Activated T-cell treated with anti-CD3 and anti-CD28 coated beads, Interleukin-2, amount 50 U/mL, for 48 hours (primary cell): Measurements from ENCODE around the gene PML.

Experiments used
- DNase-seq, 2 experiments: peaks; one replicate each; pipeline ENCODE4 v3.0.0-alpha.2; 2020

The PML gene

DNA sequence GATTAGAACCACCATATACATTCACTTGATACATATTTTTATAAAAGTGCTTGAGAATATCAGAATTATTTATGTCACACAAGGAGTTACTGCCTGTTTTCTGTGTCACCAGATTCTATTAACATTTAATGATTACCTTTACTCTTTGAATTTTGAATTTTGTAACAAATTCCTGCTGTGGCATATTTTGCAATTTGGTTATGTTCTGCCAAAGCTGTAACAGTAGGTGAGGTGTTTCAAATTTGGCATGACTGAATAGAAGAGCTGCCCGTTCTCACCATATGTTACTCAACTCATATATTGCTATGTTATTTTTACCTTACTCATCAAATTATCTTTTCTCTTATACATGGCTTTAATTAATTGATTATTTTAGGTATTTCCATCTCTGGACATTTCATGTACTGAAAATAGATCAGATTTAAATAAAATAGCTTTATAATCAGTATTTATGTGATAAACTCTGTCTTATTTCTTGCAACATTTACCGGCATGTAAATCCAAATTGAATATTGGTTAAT lies 18.9 kb downstream of the PML start:
- DNase-seq = no peak

DNA sequence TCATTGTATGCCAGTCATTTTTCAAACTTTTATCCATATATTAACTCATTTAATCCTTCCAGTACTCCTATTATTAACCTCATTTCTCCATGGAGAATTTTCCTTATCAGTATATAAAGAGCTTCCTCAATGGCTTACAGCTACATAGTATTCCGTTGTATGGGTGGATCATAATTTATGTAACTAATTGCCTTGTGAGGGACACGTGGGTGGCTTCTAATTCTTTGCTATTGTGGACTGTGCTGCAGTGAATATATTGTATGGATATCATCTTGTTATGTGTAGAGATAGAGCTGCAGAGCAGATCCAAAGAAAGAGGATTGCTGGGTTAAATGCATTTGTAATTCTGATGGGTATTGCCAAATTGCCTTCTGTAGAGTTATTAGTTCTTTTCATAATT lies 25.2 kb downstream of the PML start:
- DNase-seq = no peak

DNA sequence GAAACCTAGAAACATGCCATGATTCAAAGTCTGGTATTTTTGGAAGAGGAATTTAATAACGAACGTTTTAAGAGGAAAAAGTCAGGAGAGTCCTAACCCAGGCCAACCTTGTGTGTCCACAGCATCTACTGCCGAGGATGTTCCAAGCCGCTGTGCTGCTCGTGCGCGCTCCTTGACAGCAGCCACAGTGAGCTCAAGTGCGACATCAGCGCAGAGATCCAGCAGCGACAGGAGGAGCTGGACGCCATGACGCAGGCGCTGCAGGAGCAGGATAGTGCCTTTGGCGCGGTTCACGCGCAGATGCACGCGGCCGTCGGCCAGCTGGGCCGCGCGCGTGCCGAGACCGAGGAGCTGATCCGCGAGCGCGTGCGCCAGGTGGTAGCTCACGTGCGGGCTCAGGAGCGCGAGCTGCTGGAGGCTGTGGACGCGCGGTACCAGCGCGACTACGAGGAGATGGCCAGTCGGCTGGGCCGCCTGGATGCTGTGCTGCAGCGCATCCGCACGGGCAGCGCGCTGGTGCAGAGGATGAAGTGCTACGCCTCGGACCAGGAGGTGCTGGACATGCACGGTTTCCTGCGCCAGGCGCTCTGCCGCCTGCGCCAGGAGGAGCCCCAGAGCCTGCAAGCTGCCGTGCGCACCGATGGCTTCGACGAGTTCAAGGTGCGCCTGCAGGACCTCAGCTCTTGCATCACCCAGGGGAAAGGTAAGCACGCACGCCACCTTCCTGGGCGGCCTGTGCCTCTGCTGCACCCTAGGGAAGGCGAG lies 28.4 kb downstream of the PML start:
- no peak for DNase-seq

DNA sequence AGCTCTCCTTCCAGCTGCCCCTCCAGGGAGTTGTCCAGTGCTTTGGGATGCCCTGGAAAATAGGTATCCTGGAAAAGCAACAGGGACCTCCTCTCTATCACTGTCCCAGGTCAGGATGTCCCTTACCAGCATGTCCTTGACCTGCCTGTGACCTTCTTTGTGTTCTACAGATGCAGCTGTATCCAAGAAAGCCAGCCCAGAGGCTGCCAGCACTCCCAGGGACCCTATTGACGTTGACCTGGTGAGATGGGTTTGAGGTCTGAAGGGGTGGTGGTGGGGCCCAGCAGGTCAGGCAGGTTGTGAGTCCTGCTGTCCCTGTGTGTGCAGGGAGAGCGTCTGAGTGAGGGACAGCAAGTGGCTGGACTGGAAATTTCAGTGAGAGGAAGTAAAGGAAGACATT lies 30.2 kb downstream of the PML start:
- DNase-seq = no peak

DNA sequence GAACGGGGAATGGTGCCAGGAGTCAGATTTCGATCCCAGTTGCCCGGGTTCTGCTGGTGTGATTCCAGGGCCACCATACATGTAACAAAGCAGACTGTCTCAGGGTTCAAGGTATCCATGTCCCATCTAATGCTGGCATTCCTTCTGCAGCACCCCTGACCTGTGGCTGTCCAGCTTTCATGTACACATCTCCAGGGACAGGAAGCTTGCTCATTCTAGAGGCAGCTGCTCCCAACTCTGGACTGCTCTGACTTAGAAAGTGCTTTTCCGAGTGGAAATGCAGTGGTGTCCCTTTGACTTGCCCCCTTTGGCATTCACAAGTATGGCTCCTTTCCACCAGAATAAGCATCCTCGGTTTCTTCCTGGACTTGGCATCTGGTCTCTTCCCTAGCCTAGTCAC lies 30.9 kb downstream of the PML start:
- no peak for DNase-seq

DNA sequence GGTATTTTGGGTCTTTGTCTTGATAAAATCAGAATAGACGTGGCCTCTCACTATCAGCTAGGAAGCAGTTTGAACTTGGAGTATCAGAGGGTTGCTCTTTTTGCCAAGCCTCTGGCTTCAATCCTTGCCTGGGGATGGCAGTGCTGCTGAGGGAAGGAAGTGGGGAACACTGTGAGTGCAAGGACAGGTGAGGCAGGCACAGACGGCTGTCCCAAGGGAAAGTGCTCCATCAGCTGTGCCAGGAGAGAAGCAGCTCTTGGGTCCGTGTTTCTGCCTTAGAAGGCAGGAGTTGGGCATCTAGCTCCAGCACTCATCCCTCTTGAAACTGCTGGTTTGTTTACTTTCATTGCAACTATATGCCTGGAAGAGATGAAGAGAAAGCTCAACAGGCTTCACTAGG lies 33.2 kb downstream of the PML start:
- DNase-seq = no peak

DNA sequence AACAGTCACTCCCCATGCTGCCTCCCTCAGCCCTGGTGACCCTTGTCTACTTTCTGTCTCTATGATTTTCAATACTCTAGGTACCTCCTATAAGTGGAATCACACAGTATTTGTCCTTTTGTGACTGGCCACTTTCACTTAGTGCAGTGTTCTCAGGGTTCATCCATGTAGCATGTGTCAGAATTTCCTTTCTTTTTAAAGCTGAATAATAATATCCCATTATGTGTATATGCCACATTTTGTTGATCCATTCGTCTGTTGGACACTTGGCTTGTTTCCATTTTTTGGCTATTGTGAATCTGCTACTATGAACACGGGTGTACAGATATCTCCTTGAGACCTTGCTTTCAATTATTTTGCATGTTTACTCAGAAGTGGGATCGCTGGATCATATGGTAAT lies 34.1 kb downstream of the PML start:
- DNase-seq = no peak

DNA sequence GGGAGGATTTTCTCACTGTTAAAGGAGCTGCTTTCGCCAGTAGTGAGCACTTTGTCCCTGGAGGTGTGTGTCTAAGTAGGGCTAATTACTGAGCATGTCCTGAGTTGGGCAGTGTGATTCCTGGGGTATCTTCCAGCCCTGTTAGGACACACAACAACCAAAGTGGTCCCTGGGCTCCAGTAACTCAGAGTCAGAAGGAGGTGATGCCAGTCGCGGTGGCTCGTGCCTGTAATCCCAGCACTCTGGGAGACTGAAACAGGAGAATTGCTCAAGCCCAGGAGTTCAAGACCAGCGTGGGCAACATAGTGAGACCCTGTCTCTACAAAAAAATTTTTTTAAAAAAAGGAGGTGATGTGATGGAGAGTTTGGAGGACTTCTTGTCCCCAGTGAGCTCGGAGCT lies 37.5 kb downstream of the PML start:
- no peak for DNase-seq

DNA sequence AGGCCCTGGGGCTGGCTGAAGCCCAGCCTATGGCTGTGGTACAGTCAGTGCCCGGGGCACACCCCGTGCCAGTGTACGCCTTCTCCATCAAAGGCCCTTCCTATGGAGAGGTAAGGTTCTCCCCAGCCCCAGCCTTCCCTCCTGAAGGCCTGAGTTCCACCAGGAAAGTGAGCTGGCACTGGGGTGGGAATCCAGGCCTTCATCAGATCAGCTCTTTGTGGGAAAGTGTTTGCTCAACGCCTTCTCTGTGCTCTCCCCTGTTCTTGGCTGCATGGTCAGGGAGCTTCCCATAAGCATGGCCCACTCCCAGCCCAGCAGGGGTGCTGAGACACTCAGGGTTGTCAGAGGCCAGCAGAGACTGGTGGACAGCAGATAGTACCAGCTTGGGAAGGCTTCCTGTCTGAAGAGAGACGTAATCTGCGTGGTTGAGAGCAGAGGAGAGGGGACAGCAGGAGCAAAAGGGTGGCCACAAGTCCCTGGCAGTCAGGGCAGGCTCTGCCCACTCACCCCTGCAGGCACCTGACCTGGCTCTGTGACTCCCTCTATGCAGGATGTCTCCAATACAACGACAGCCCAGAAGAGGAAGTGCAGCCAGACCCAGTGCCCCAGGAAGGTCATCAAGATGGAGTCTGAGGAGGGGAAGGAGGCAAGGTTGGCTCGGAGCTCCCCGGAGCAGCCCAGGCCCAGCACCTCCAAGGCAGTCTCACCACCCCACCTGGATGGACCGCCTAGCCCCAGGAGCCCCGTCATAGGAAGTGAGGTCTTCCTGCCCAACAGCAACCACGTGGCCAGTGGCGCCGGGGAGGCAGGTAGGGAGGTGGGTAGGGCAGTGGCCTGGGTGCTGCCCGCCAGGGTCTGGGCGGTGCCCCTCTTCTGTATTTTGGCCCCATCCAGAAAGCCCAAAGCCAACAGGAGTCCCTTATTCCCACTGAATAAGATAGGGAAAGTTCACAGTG lies 38.4 kb downstream of the PML start:
- DNase-seq = no peak

DNA sequence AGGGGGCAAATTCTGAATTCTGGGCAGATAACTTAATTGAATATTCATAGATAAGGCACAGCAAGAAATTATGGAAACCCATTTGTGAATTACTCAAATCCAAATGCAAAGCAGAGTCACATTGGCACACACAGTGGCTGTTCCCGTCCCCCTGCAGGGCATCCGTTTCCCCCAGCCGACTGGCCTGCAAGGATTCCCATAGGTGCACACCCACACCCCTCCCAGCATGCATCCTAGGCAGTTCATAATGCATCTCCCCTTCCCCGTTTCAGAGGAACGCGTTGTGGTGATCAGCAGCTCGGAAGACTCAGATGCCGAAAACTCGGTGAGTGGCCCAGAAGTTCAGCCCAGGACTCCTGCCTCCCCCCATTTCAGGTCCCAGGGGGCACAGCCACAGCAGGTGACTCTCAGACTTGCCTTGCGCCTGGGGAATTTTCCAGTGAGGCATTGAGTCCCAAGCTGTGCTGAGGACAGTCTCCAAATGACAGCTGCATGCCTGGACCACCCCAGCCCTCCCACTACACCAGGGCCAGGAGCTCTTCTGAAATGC lies 39.8 kb downstream of the PML start:
- no peak for DNase-seq

DNA sequence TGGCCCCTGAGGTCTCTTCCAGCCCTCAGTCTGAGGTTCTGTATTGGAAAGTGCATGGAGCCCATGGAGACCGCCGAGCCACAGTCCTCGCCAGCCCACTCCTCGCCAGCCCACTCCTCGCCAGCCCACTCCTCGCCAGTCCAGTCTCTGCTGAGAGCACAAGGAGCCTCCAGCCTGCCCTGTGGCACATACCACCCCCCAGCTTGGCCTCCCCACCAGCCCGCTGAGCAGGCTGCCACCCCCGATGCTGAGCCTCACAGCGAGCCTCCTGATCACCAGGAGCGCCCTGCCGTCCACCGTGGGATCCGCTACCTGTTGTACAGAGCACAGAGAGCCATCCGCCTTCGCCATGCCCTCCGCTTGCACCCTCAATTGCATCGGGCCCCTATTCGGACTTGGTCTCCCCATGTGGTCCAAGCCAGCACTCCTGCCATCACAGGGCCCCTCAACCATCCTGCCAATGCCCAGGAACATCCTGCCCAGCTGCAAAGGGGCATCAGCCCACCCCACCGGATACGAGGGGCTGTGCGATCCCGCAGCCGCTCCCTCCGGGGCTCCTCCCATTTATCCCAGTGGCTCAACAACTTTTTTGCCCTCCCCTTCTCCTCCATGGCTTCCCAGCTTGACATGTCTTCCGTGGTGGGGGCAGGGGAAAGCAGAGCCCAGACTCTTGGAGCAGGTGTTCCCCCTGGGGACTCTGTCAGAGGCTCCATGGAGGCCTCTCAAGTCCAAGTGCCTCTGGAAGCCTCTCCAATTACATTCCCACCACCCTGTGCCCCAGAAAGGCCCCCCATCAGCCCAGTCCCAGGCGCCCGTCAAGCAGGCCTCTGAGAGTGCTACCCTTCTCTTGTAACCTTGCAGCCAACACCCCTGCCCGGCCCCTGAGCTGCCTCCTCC lies 40.9 kb downstream of the PML start:
- no peak for DNase-seq

DNA sequence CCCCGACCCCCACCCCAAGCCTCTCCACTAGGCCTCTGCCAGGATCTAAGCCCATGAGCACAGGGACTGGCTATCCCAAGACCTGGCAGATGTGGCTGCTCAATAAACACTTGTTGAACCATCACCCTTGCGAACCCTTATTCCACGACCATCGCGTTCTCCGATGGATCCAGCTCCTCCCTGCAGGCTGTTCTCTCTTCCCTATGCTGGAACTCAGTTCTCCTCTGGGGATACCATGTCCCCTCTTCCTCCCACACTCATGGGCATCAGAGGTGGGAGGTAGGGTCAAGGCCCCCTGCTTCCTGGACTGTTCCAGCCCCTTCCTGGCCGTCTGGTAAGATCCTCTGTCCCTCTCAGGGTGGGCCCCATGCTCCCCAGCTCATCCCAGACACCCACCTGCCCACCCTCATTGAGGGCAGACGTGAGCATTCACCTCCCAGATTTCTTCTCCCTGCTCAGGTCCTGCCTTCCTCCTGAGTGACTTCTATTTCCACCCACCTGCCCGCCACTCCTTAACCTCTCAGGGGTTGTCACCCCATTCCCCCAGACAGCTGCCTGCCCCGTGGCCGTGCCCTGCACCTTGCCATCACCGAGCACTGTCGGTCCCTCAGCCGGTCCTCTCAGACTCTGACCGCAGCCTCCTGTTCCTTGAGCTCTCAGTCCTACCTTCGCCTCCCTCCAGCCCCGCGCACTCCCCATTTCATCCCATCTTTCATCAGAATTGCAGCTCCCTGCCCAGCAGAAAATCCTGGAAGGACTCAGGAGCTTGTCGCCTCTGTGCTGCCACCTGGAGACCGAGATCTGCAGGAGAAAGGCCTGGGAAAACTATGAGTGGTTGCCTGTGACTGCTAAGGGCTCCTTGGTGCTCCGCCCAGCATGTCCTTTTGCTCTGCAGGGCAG lies 42.0 kb downstream of the PML start:
- no peak for DNase-seq

DNA sequence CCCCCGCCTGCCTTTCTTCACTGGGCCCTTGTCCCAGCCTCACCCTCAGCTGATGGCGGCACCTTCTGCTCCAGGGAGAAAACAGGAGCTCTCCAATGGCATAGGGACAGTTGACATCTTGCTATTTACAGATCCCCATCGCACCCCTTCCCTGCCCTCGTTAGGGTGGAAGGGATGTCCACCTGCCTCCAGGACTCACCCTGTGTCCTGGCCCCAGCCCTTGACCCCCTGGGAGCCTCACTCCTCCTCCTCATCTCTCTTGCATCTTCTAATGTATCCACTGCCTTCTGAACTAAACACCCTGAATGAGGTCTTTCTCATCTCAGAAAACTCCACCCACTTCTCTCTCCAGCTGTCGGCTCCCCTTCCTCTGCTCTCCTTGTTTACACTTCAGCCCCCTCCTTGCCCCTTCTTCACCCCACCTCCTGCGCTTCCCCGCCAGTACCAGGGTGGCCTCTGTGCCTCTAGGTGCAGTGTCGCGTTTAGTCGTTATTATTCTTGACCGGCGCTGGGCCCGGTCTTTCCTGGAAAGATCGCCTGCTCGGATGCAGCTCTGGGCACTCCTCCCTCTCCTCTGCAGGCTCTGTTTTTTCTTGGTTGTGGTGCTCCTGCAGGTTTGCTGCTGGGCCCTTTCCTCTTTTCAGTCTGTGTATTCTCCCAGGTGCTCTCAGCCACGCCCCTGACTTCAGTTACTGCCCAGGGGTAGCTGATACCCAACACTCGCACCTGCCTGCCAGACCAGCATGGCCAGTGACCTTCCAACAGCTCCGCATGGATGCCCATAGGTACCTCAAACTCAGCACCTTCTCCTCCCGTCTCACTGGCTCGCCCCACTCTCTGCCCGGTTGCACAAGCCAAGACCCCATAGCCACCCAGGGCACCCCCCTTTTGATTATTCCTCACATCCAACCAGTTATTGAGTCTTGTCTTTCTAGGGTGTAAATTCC lies 42.9 kb downstream of the PML start:
- no peak for DNase-seq

DNA sequence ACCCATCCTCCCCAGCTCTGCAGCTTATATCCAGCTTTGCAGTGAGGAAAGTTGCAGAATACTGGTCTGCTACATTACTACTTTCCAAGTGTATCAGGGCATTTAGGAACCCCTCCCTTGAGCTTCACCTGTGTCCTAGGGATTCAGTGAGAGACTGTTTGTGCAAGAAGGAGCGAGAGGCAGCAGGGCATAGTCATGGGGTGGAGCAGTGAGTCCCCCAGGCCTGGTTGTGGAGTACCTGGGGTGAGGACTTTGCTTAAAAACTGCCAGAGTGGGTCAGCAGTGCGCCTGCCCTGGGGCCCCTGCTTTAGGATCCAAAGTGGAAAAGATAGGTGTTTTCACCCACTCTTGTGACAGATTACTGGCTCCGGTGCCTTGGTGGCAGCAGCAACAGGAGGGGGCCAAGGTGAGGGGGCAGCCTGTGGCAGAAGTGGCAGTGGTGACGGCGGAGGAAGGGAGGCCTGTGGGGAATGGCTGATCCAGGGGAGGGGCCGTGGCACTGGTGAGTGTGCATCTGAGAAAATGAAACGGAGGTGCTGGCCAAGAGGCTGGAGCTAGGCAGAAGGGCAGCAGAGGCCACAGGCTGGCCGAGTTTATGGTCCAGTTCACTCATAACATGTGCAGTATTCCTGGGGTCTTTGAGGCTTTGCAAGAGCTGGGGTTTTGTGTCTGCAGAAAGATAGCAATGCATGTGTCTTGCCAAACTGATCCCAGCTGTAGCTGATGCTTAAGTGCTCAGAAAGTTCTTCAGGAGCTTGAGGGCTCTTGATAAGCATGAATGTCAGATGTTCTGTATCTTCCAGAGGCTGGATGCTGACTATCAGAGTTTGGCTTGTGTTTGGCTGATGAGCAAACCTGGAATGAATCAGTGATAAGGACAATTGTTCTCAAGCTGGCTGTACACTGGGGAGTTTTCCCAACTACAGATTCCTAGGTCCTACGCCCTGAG lies 44.5 kb downstream of the PML start:
- no peak for DNase-seq

DNA sequence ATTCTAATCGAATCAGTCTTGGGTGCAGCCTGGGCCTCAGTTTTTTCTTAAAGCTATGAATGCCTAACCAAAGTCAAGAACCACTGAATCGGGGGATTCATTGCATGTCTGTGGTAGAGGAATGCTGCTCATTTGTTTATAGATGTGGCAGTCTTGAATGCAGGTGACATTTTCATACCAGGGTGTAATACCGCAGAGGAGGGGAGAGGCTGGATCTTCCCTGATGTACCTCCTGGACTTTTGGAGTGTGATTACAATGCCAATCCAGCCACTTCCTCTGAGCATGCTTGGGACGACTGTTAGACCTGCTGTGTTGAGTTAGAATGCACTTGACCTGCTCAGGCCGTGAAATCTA lies 45.1 kb downstream of the PML start:
- no peak for DNase-seq

DNA sequence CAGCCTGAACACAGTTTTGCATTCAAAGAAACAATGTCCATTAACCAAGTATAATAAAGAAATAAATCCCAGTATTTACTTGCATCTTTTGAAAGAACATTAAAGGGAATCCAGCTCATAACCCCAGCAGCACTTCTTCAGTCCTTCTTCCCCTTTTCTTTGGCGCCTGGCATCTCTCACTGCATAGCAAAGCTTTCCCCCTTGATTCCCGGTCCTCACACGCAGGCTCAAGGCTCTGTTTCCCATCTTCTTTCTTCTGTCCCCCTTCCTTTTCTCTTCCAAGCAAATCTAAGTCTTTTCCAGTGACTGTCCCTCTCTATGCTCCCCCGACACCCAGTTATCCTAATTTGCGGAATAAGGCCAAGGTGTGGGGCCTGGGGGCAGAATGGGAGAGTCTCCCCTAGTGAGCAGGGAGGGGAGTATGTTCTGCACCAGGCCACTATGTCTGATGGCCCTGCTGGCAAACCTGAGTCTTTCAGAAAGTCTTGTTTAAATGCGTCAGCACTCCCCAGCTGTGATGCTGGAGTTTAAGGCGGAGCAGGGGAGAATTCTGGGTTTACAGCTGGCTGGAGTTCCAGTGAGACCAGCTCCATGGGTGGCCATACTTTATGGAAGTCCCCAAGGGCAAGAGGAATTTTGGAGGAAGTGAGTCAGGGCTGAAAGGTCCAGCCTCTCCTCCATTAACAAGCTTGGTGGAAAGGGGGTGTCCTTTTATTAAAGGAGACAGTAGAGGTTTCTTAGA lies 45.8 kb downstream of the PML start:
- DNase-seq = no peak

DNA sequence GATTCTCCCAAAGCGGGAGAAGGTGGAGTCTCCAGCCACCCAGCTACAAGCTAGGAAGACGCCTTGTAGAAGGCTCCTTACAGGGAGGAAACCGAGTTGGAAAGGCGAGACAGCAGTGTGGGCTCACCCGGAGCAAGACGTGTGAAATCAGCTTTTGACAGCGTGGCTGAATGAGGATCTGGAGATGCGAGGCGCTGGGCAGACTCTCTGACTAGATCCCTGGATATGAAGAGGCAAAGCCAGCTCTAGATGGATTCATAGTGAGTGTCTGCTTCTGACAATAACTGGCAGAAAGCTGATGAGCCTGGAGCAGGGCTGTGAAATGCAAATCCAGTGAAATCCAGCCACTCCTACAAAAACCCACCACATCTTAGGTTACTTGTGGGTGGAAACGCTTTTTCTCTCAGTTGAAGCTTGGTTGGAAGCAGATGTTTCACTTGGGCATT lies 46.8 kb downstream of the PML start:
- no peak for DNase-seq

DNA sequence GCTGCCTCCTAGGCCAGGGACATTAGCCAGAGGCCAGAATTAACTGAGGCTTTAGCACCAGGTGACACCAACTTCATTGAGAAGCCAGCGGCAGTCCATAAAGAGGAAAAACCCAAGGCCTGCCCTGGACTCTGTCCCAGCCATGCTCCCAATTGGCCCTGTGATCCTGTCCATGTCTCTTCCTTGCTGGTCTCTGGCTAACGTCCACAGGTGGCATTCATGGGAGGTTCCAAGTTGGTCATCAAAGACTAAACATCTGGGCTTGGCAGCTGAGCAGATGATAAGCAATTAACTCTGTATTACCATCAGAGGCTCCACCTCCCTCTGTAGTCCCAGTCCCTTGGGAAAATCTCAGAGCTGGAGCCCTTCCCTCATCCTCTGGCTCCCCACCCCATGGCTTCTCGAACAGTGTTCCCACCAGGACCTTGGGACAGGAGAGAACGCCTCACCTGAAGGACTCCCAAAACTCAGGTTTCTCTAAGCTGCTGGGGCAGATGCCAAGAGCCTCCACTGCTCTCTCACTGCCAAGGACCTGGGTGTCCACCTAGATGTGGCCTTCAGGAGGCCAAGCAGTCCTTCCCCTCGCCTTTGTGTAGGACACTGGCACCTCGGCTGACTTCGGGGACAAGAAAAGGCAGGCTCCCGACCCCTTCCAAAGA lies 47.4 kb downstream of the PML start:
- no peak for DNase-seq
